ENCODE measurements around the gene APEH. TPM values are rescaled to one million over a fixed set of nuclear protein-coding genes. Genes with fewer than 3 reads are reported as not detected.

APEH gene
- polyA plus RNA-seq, 1 donor from 2014 or later: 98.4 TPM

DNA sequence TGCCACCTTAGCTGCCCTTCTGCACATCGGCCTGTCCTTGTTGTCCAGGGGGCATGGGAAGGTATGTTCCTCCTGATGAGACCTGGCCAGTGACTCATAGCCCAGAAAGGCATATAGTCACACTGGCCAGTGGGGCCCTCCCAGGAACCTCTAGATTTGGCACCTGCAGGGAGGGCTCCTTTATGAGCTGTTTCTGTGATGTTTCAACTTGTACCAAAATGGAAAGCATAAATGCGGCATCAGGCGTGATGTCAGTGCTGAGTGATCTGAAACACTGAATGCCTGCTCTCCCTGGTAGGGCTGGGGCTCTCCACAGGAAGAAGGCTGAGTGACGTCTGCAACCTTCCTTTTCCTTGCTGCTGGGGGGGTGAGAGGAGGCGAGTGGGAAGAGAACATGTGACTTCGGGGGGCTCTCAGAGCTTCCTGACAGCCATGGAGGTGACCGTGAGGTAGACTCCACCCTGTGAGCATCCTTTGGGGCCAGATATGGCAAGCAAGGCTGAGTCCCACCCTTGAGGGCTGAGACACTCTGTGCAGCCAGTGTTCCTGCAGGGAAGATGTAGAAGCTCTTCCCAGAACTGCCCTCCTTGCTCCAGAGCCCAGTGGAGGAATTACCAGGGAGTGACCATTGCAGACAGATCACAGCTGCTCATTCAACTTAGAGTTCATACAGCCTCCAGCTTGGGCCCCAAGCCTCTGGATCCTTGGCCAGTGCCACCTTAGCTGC, 37.1 kb upstream of the APEH start:
- TF ChIP-seq POLR2AphosphoS5 (IDR thresholded peaks at IDR 0.05) (no peak), TAF1 (IDR thresholded peaks at IDR 0.05; ENCODE audit: low read depth) (no peak), EP300 (conservative IDR thresholded peaks at IDR 0.05; ENCODE audit: poor library complexity, severe bottlenecking) (no peak), SMC3 (conservative IDR thresholded peaks at IDR 0.05; ENCODE audit: poor library complexity) (no peak), EZH2 (IDR thresholded peaks at IDR 0.05; ENCODE audit: borderline replicate concordance, insufficient read depth, low read length, poor library complexity, severe bottlenecking) (no peak)
- TF ChIP-seq, protein P1, sequence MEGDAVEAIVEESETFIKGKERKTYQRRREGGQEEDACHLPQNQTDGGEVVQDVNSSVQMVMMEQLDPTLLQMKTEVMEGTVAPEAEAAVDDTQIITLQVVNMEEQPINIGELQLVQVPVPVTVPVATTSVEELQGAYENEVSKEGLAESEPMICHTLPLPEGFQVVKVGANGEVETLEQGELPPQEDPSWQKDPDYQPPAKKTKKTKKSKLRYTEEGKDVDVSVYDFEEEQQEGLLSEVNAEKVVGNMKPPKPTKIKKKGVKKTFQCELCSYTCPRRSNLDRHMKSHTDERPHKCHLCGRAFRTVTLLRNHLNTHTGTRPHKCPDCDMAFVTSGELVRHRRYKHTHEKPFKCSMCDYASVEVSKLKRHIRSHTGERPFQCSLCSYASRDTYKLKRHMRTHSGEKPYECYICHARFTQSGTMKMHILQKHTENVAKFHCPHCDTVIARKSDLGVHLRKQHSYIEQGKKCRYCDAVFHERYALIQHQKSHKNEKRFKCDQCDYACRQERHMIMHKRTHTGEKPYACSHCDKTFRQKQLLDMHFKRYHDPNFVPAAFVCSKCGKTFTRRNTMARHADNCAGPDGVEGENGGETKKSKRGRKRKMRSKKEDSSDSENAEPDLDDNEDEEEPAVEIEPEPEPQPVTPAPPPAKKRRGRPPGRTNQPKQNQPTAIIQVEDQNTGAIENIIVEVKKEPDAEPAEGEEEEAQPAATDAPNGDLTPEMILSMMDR (IDR thresholded peaks at IDR 0.05; ENCODE audit: poor library complexity, severe bottlenecking): no peak
- Histone ChIP-seq H3K27ac (ENCODE audit: low read length) (no peak overlapping the region), H3F3A (ENCODE audit: insufficient read depth, low read length, poor library complexity, severe bottlenecking) (no peaks in the 10 kb centered on the region), H3K9me3 (ENCODE audit: low read length) (no peaks in the 10 kb centered on the region), H3K9me2 (ENCODE audit: insufficient read depth, low read length) (no peaks in the 10 kb centered on the region), H3K36me3 (ENCODE audit: insufficient read depth, low read length) (no peaks in the 10 kb centered on the region), H3K4me2 (ENCODE audit: low read length) (no peak overlapping the region), H3K79me2 (replicated peaks; ENCODE audit: insufficient read depth, low read length) (no peaks in the 10 kb centered on the region), H3K4me3 (ENCODE audit: low read length) (no peak overlapping the region), H3K27me3 (ENCODE audit: insufficient read depth, low read depth, low read length) (no peaks in the 10 kb centered on the region), H3K9ac (ENCODE audit: low read length) (no peak overlapping the region), H2AFZ (ENCODE audit: low read depth, low read length) (no peak overlapping the region), H4K20me1 (ENCODE audit: insufficient read depth) (peaks cover 3% of the 10 kb centered on the region)

DNA sequence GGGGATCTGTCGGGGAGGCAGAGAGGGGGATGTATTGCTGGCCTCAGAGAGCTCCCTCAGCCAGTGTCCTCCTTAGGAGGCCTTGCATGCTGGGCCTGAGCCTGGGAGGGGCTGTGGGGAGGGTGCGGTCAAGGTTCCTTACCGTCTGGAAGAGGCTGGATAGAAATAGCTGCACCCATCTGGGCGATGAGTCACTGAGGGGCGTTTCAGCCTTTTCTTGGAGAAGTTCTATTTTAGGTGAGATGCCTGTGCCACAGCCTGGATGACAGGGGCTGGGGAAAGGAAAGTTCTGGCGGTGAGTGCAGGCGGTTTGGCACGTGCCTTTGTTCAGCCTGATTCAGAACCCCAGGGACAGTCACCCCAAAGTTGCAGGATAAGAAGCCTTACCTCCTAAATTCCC, 35.7 kb upstream of the APEH start:
- Histone ChIP-seq H3K9me2 (ENCODE audit: insufficient read depth, low read length) (no peaks in the 10 kb centered on the region), H3K79me2 (replicated peaks; ENCODE audit: insufficient read depth, low read length) (no peaks in the 10 kb centered on the region), H3K36me3 (ENCODE audit: insufficient read depth, low read length) (no peaks in the 10 kb centered on the region), H3F3A (ENCODE audit: insufficient read depth, low read length, poor library complexity, severe bottlenecking) (no peaks in the 10 kb centered on the region), H3K4me2 (ENCODE audit: low read length) (no peak overlapping the region), H3K27ac (ENCODE audit: low read length) (no peak overlapping the region), H4K20me1 (ENCODE audit: insufficient read depth) (peaks cover 3% of the 10 kb centered on the region), H3K9me3 (ENCODE audit: low read length) (no peaks in the 10 kb centered on the region), H2AFZ (ENCODE audit: low read depth, low read length) (no peak overlapping the region), H3K4me3 (ENCODE audit: low read length) (no peak overlapping the region), H3K27me3 (ENCODE audit: insufficient read depth, low read depth, low read length) (no peaks in the 10 kb centered on the region), H3K9ac (ENCODE audit: low read length) (no peak overlapping the region)
- no peak for TF ChIP-seq MXI1 (conservative IDR thresholded peaks at IDR 0.05; ENCODE audit: poor library complexity, severe bottlenecking)
- TF ChIP-seq POLR2AphosphoS5 (IDR thresholded peaks at IDR 0.05): no peak
- TF ChIP-seq EZH2 (IDR thresholded peaks at IDR 0.05; ENCODE audit: borderline replicate concordance, insufficient read depth, low read length, poor library complexity, severe bottlenecking): no peak
- TF ChIP-seq, protein P1 (IDR thresholded peaks at IDR 0.05; ENCODE audit: poor library complexity, severe bottlenecking): no peak
- TF ChIP-seq RAD21 (conservative IDR thresholded peaks at IDR 0.05): no peak
- no peak for TF ChIP-seq SMC3 (conservative IDR thresholded peaks at IDR 0.05; ENCODE audit: poor library complexity)
- no peak for TF ChIP-seq EP300 (conservative IDR thresholded peaks at IDR 0.05; ENCODE audit: poor library complexity, severe bottlenecking)
- no peak for TF ChIP-seq REST (IDR thresholded peaks at IDR 0.05; ENCODE audit: borderline replicate concordance)
- TF ChIP-seq TAF1 (IDR thresholded peaks at IDR 0.05; ENCODE audit: low read depth): no peak

Data from neural cell (in vitro differentiated cells).